GM23338 (cell line): Measurements from ENCODE around the gene PSMD3.

Experiments used
- EZH2 ChIP-seq: fragments of 200-600 bp; sonication (generic); IDR thresholded peaks from one replicate; pipeline ENCODE4 v1.8.0; 2017; ENCODE audit warnings: antibody characterized with exemption, mild to moderate bottlenecking, low read depth; ENCODE audit not compliant: unreplicated experiment
- EZH2phosphoT487 ChIP-seq: fragments of 200-600 bp; sonication (generic); IDR thresholded peaks from one replicate; pipeline ENCODE4 v1.8.1; 2018; ENCODE audit warnings: antibody characterized with exemption; ENCODE audit not compliant: unreplicated experiment
- POLR2AphosphoS5 ChIP-seq: IDR thresholded peaks from 2 replicates; pipeline ENCODE4 v1.6.1; 2016; ENCODE audit warnings: antibody characterized with exemption, low read depth
- TF ChIP-seq, protein P1 (sequence below), 2 experiments: fragments of 200-600 bp in 1 of 2; sonication (generic) in 1 of 2; conservative IDR thresholded peaks; 2 replicates each; pipeline versions ENCODE4 v1.5.1 to v1.6.1; 2016 to 2017; ENCODE audit warnings: antibody characterized with exemption in 2 of 2, low read depth in 2 of 2, mild to moderate bottlenecking in 2 of 2, moderate library complexity in 1 of 2
- TF ChIP-seq, protein P2 (sequence below): IDR thresholded peaks from one replicate; pipeline ENCODE4 v1.6.1; 2018; ENCODE audit warnings: antibody characterized with exemption; ENCODE audit not compliant: unreplicated experiment

GRCh38 chr17:39963829-39964228, 16.8 kb upstream of the PSMD3 start:
- TF ChIP-seq, protein P1, sequence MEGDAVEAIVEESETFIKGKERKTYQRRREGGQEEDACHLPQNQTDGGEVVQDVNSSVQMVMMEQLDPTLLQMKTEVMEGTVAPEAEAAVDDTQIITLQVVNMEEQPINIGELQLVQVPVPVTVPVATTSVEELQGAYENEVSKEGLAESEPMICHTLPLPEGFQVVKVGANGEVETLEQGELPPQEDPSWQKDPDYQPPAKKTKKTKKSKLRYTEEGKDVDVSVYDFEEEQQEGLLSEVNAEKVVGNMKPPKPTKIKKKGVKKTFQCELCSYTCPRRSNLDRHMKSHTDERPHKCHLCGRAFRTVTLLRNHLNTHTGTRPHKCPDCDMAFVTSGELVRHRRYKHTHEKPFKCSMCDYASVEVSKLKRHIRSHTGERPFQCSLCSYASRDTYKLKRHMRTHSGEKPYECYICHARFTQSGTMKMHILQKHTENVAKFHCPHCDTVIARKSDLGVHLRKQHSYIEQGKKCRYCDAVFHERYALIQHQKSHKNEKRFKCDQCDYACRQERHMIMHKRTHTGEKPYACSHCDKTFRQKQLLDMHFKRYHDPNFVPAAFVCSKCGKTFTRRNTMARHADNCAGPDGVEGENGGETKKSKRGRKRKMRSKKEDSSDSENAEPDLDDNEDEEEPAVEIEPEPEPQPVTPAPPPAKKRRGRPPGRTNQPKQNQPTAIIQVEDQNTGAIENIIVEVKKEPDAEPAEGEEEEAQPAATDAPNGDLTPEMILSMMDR (conservative IDR thresholded peaks at IDR 0.05; ENCODE audit: low read depth in 2 of 2), result no peak
- TF ChIP-seq EZH2phosphoT487 (no peak), EZH2 (no peak), POLR2AphosphoS5 (no peak)
- TF ChIP-seq, protein P2, sequence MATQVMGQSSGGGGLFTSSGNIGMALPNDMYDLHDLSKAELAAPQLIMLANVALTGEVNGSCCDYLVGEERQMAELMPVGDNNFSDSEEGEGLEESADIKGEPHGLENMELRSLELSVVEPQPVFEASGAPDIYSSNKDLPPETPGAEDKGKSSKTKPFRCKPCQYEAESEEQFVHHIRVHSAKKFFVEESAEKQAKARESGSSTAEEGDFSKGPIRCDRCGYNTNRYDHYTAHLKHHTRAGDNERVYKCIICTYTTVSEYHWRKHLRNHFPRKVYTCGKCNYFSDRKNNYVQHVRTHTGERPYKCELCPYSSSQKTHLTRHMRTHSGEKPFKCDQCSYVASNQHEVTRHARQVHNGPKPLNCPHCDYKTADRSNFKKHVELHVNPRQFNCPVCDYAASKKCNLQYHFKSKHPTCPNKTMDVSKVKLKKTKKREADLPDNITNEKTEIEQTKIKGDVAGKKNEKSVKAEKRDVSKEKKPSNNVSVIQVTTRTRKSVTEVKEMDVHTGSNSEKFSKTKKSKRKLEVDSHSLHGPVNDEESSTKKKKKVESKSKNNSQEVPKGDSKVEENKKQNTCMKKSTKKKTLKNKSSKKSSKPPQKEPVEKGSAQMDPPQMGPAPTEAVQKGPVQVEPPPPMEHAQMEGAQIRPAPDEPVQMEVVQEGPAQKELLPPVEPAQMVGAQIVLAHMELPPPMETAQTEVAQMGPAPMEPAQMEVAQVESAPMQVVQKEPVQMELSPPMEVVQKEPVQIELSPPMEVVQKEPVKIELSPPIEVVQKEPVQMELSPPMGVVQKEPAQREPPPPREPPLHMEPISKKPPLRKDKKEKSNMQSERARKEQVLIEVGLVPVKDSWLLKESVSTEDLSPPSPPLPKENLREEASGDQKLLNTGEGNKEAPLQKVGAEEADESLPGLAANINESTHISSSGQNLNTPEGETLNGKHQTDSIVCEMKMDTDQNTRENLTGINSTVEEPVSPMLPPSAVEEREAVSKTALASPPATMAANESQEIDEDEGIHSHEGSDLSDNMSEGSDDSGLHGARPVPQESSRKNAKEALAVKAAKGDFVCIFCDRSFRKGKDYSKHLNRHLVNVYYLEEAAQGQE, result no peak
